GM12878 (cell line): Measurements from ENCODE around the gene SLC36A2. TPM values are rescaled to one million over a fixed set of nuclear protein-coding genes. Genes with fewer than 3 reads are reported as not detected.

Source experiments
- CBX3 ChIP-seq: fragments of 200-600 bp; sonication (generic); IDR thresholded peaks from 2 replicates; pipeline ENCODE4 v1.6.1; 2016; ENCODE audit warnings: low read depth, borderline replicate concordance
- ELK1 ChIP-seq: IDR thresholded peaks from 2 replicates; pipeline ENCODE4 v1.6.1; 2012; ENCODE audit warnings: low read depth, low read length, improper control_type of control experiment
- HCFC1 ChIP-seq: fragments of 150-350 bp; IDR thresholded peaks from 2 replicates; pipeline ENCODE4 v1.6.1; 2014; ENCODE audit warnings: low read length
- NFYB ChIP-seq: IDR thresholded peaks from 2 replicates; pipeline ENCODE4 v1.6.1; 2011; ENCODE audit warnings: low read depth, mild to moderate bottlenecking, low read length, improper control_type of control experiment, moderate library complexity; ENCODE audit not compliant: insufficient read depth
- POLR2A ChIP-seq: IDR thresholded peaks from 2 replicates; pipeline ENCODE4 v1.6.1; 2011; ENCODE audit warnings: low read depth, mild to moderate bottlenecking, low read length
- ZNF687 ChIP-seq: fragments of 450-650 bp; IDR thresholded peaks from 2 replicates; pipeline ENCODE4 v1.6.1; 2017; ENCODE audit warnings: mild to moderate bottlenecking, moderate library complexity
- polyA plus RNA-seq, 11 experiments: library from polyadenylated mRNA; depleted of rRNA in 4 of 11; unstranded in 6 of 11; stranded (reverse) in 5 of 11; fragments of >200 nt; fragmentation: Nextera tagmentation in 4 of 11; fragmentation: Illumina TruSeq in 1 of 11; extraction: Ambion mirVana in 4 of 11; extraction: Trizol in 1 of 11; gene quantifications; 1 replicate in 1 of 11; 2 replicates in 10 of 11; pipeline versions ENCODE4 v1.2.1 to v1.2.3, GENCODE V29; 2011 to 2016; ENCODE audit warnings: inconsistent platforms in 2 of 11, missing spikeins in 2 of 11, low read depth in 1 of 11
- total RNA-seq, 4 experiments: library from RNA; depleted of rRNA in 3 of 4; stranded (reverse); fragments of >200 nt in 3 of 4; fragmentation: Illumina TruSeq in 1 of 4; extraction: Trizol in 1 of 4; gene quantifications; 2 replicates each; pipeline versions ENCODE4 v1.2.1 to v1.2.3, GENCODE V29; 2013 to 2021

Gene SLC36A2
- total and polyA plus RNA-seq, 10 of the 15 experiments (the other 5 are each of a cell fraction or from before 2014, with no cell fraction given): not detected

GRCh38 chr5:151320481-151320880 is 26.9 kb downstream of the SLC36A2 start (continued):
- no peak for TF ChIP-seq ZNF687
- no peak for TF ChIP-seq HCFC1
- no peak for TF ChIP-seq ELK1
- no peak for TF ChIP-seq NFYB
- no peak for TF ChIP-seq POLR2A
- TF ChIP-seq CBX3: no peak
- TF ChIP-seq, all 136 proteins: peak for 0
